GM12878 (cell line): Measurements from ENCODE around the gene LIN52. TPM values are rescaled to one million over a fixed set of nuclear protein-coding genes. Genes with fewer than 3 reads are reported as not detected.

Source experiments
- ATAC-seq: fragments of 200-7000 bp; cut with Tn5 transposase; 3 replicates; pipeline ENCODE4 v1.9.1; 2020; ENCODE audit warnings: mild to moderate bottlenecking, moderate library complexity
- BruUV-seq: library from RNA; stranded (reverse); fragments of 400-500 nt; replicated peaks from 2 replicates; lab custom pipeline; 2021; lab: Mats Ljungman, UMichigan
- CTCF ChIA-PET: fragments of 300-600 bp; sonication (Branson Sonifier 250); formaldehyde crosslinking; extraction: SDS; loops from one replicate; lab custom pipeline; 2021; ENCODE audit warnings: inconsistent platforms; lab: Yijun Ruan, JAX
- POLR2A ChIA-PET: fragments of 350-600 bp; formaldehyde crosslinking; extraction: SDS; loops from one replicate; lab custom pipeline; 2021; ENCODE audit warnings: inconsistent platforms; lab: Charles Lee
- RAD21 ChIA-PET: fragments of 300-600 bp; sonication (Branson Sonifier 250); formaldehyde crosslinking; loops from one replicate; lab custom pipeline; 2023; ENCODE audit warnings: antibody characterized with exemption; ENCODE audit not compliant: unreplicated experiment; lab: Charles Lee
- SMC1A ChIA-PET: fragments of 300-600 bp; sonication (Branson Sonifier 250); formaldehyde crosslinking; loops from one replicate; lab custom pipeline; 2023; ENCODE audit not compliant: unreplicated experiment, uncharacterized antibody; lab: Charles Lee
- DNase-seq: peaks from one replicate; pipeline ENCODE4 v3.0.0-alpha.2; 2011; ENCODE audit warnings: low read depth, low spot score
- FAIRE-seq: peaks from 3 replicates; lab custom pipeline; 2011; peaks lifted over from hg19 to GRCh38; lab: Jason Lieb, UNC
- H2AFZ ChIP-seq: 2 replicates; pipeline ENCODE4 v1.6.0; 2011; ENCODE audit warnings: low read depth, low read length, control low read depth; ENCODE audit not compliant: control insufficient read depth
- H3K27ac ChIP-seq: 2 replicates; pipeline ENCODE4 v1.5.1; 2011; ENCODE audit warnings: control low read depth; ENCODE audit not compliant: control insufficient read depth, insufficient read depth
- H3K27me3 ChIP-seq, 2 experiments: replicated peaks in 1 of 2; 2 replicates each; pipeline versions ENCODE4 v1.6.0 to v1.6.1; 2011; ENCODE audit warnings: low read length in 1 of 2; ENCODE audit not compliant: control insufficient read depth in 2 of 2, insufficient read depth in 2 of 2
- H3K36me3 ChIP-seq, 2 experiments: 2 replicates each; pipeline ENCODE4 v1.5.1; 2011; ENCODE audit warnings: low read length in 1 of 2; ENCODE audit not compliant: control insufficient read depth in 2 of 2, insufficient read depth in 2 of 2
- H3K4me1 ChIP-seq: 2 replicates; pipeline ENCODE4 v1.6.1; 2011; ENCODE audit warnings: mild to moderate bottlenecking, low read length, moderate library complexity, mixed read lengths; ENCODE audit not compliant: control insufficient read depth, insufficient read depth
- H3K4me2 ChIP-seq: 2 replicates; pipeline ENCODE4 v1.6.0; 2011; ENCODE audit warnings: control low read depth; ENCODE audit not compliant: control insufficient read depth, insufficient read depth
- H3K4me3 ChIP-seq: fragments of 200-600 bp; sonication (generic); 2 replicates; pipeline ENCODE4 v1.5.1; 2016
- H3K79me2 ChIP-seq: 2 replicates; pipeline ENCODE4 v1.6.0; 2011; ENCODE audit warnings: low read length; ENCODE audit not compliant: control insufficient read depth, insufficient read depth
- H3K9ac ChIP-seq: 2 replicates; pipeline ENCODE4 v1.8.0; 2011; ENCODE audit warnings: low read length, control low read depth, mixed read lengths; ENCODE audit not compliant: control insufficient read depth, insufficient read depth
- H3K9me3 ChIP-seq: replicated peaks from 3 replicates; pipeline ENCODE4 v1.5.1; 2011; ENCODE audit warnings: mild to moderate bottlenecking, low read length; ENCODE audit not compliant: control insufficient read depth, insufficient read depth
- H4K20me1 ChIP-seq: 2 replicates; pipeline ENCODE4 v1.6.0; 2011; ENCODE audit not compliant: control insufficient read depth, insufficient read depth
- CHD4 ChIP-seq: fragments of 200-600 bp; sonication (generic); IDR thresholded peaks from 2 replicates; pipeline ENCODE4 v1.6.1; 2016; ENCODE audit warnings: mild to moderate bottlenecking
- CTCF ChIP-seq, 3 experiments: IDR thresholded peaks in 2 of 3; conservative IDR thresholded peaks in 1 of 3; 2 replicates each; pipeline ENCODE4 v1.5.1; 2011; ENCODE audit warnings: low read depth in 3 of 3, low read length in 3 of 3, mild to moderate bottlenecking in 3 of 3, control low read depth in 2 of 3, moderate library complexity in 2 of 3, inconsistent platforms in 1 of 3, mixed read lengths in 1 of 3; ENCODE audit not compliant: control insufficient read depth in 2 of 3, insufficient read depth in 1 of 3; ENCODE audit errors: extremely low read depth in 1 of 3
- E2F4 ChIP-seq: IDR thresholded peaks from 2 replicates; pipeline ENCODE4 v1.6.1; 2012; ENCODE audit warnings: low read depth, low read length, improper control_type of control experiment
- FOXK2 ChIP-seq: fragments of 450-650 bp; IDR thresholded peaks from 2 replicates; pipeline ENCODE4 v1.6.1; 2017; ENCODE audit warnings: mild to moderate bottlenecking, moderate library complexity
- FOXM1 ChIP-seq: IDR thresholded peaks from 2 replicates; pipeline ENCODE4 v1.6.1; 2012; ENCODE audit warnings: low read depth, mild to moderate bottlenecking, inconsistent platforms, low read length, moderate library complexity
- IKZF1 ChIP-seq: fragments of 450-650 bp; conservative IDR thresholded peaks from 2 replicates; pipeline ENCODE4 v1.6.1; 2017; ENCODE audit warnings: antibody characterized with exemption, mild to moderate bottlenecking
- KAT2A ChIP-seq: conservative IDR thresholded peaks from 2 replicates; pipeline ENCODE4 v1.6.1; 2011; ENCODE audit warnings: low read depth, low read length; ENCODE audit not compliant: control insufficient read depth
- MYB ChIP-seq: fragments of 150-350 bp; IDR thresholded peaks from 2 replicates; pipeline ENCODE4 v1.6.1; 2014; ENCODE audit warnings: mild to moderate bottlenecking, low read depth, low read length, borderline replicate concordance
- NFXL1 ChIP-seq: fragments of 450-650 bp; IDR thresholded peaks from 2 replicates; pipeline ENCODE4 v1.6.1; 2017; ENCODE audit warnings: antibody characterized with exemption, mild to moderate bottlenecking, borderline replicate concordance
- POLR2A ChIP-seq: IDR thresholded peaks from 2 replicates; pipeline ENCODE4 v1.6.1; 2011; ENCODE audit warnings: low read depth, mild to moderate bottlenecking, low read length
- RBBP5 ChIP-seq: fragments of 200-600 bp; sonication (generic); conservative IDR thresholded peaks from 2 replicates; pipeline ENCODE4 v1.6.1; 2016
- SIN3A ChIP-seq: IDR thresholded peaks from 2 replicates; pipeline ENCODE4 v1.6.1; 2012; ENCODE audit warnings: low read depth, low read length, improper control_type of control experiment
- SPI1 ChIP-seq: IDR thresholded peaks from 2 replicates; pipeline ENCODE4 v1.6.1; 2011; ENCODE audit warnings: low read depth, mild to moderate bottlenecking, low read length, moderate library complexity, borderline replicate concordance; ENCODE audit not compliant: insufficient read depth
- SREBF1 ChIP-seq: IDR thresholded peaks from 2 replicates; pipeline ENCODE4 v1.6.1; 2012; ENCODE audit warnings: mild to moderate bottlenecking, low read length
- STAT3 ChIP-seq: IDR thresholded peaks from 2 replicates; pipeline ENCODE4 v1.6.1; 2011; ENCODE audit warnings: low read depth, low read length, improper control_type of control experiment
- SUPT20H ChIP-seq: IDR thresholded peaks from 2 replicates; pipeline ENCODE4 v1.6.1; 2011; ENCODE audit warnings: low read depth, mild to moderate bottlenecking, low read length, moderate library complexity, borderline replicate concordance; ENCODE audit not compliant: control insufficient read depth
- USF2 ChIP-seq: IDR thresholded peaks from 2 replicates; pipeline ENCODE4 v1.6.1; 2011; ENCODE audit warnings: low read depth, low read length, improper control_type of control experiment, borderline replicate concordance
- YBX1 ChIP-seq: fragments of 450-650 bp; IDR thresholded peaks from 2 replicates; pipeline ENCODE4 v1.6.1; 2016; ENCODE audit warnings: antibody characterized with exemption
- ZBTB11 ChIP-seq: fragments of 450-650 bp; formaldehyde crosslinking; IDR thresholded peaks from 2 replicates; pipeline ENCODE4 v1.5.0; 2022; ENCODE audit warnings: mild to moderate bottlenecking, missing genetic modification characterization
- ZNF622 ChIP-seq: fragments of 450-650 bp; IDR thresholded peaks from 2 replicates; pipeline ENCODE4 v1.6.1; 2017; ENCODE audit warnings: mild to moderate bottlenecking, inconsistent platforms
- WGBS: methylation state at CpG from one replicate; pipeline ENCODE4 v1.1.6; 2016; ENCODE audit warnings: low lambda C conversion rate; ENCODE audit not compliant: insufficient replicate concordance, insufficient coverage; ENCODE audit errors: missing lambda C conversion rate; 5-methylcytosine and 5-hydroxymethylcytosine counted together
- in situ Hi-C: fragments of 300-500 bp; cut with MboI; formaldehyde crosslinking; loops from 9 replicates; pipeline ENCODE4 v1.14.3; 2018; ENCODE audit warnings: mixed read lengths
- intact Hi-C: fragments of 100-400 bp; cut with micrococcal nuclease; formaldehyde crosslinking; loops from one replicate; pipeline ENCODE4 v1.14.2; 2022; ENCODE audit not compliant: unreplicated experiment
- polyA plus RNA-seq, 11 experiments: library from polyadenylated mRNA; depleted of rRNA in 4 of 11; unstranded in 6 of 11; stranded (reverse) in 5 of 11; fragments of >200 nt; fragmentation: Nextera tagmentation in 4 of 11; fragmentation: Illumina TruSeq in 1 of 11; extraction: Ambion mirVana in 4 of 11; extraction: Trizol in 1 of 11; gene quantifications; 1 replicate in 1 of 11; 2 replicates in 10 of 11; pipeline versions ENCODE4 v1.2.1 to v1.2.3, GENCODE V29; 2011 to 2016; ENCODE audit warnings: inconsistent platforms in 2 of 11, missing spikeins in 2 of 11, low read depth in 1 of 11
- total RNA-seq, 4 experiments: library from RNA; depleted of rRNA in 3 of 4; stranded (reverse); fragments of >200 nt in 3 of 4; fragmentation: Illumina TruSeq in 1 of 4; extraction: Trizol in 1 of 4; gene quantifications; 2 replicates each; pipeline versions ENCODE4 v1.2.1 to v1.2.3, GENCODE V29; 2013 to 2021

LIN52 gene
- total and polyA plus RNA-seq, 10 of the 15 experiments (the other 5 are each of a cell fraction or from before 2014, with no cell fraction given), result 13.3 to 30.9 (median 19.9) TPM

GRCh38 chr14:74134484-74134883, 49.7 kb downstream of the LIN52 start (continued):
- TF ChIP-seq FOXK2 (no peak), POLR2A (no peak), IKZF1 (no peak), SPI1 (no peak), SUPT20H (no peak), USF2 (no peak), E2F4 (no peak), KAT2A (no peak), NFXL1 (no peak)

GRCh38 chr14:74135426-74135825, 50.7 kb downstream of the LIN52 start:
- intact Hi-C loops (no loop called here), in situ Hi-C loops (no loop called here)
- ChIA-PET SMC1A (no interaction called here), RAD21 (no interaction called here), POLR2A (no interaction called here), CTCF (no interaction called here)
- H3K9me3 ChIP-seq, result no peaks in the 10 kb centered on the region
- no peak for ATAC-seq
- H3K79me2 ChIP-seq, result no peaks in the 10 kb centered on the region
- H2AFZ ChIP-seq, result no peak overlapping the region
- H3K36me3 ChIP-seq, result no peaks in the 10 kb centered on the region
- no peak overlapping the region for H3K27ac ChIP-seq
- no peak overlapping the region for H3K9ac ChIP-seq
- H3K4me2 ChIP-seq, result no peak overlapping the region
- no peak for FAIRE-seq
- no TSS peak for BruUV-seq
- no peak overlapping the region for H3K4me3 ChIP-seq
- H4K20me1 ChIP-seq, result no peaks in the 10 kb centered on the region
- no peak for DNase-seq
- H3K4me1 ChIP-seq, result peaks cover 12% of the 10 kb centered on the region
- no peaks in the 10 kb centered on the region for H3K27me3 ChIP-seq
- WGBS, result 94% methylated on average over 1 of the region's 1 CpG
- TF ChIP-seq YBX1, result no peak
- no peak for TF ChIP-seq FOXM1
- TF ChIP-seq MYB, result no peak
- TF ChIP-seq ZBTB11 (CRISPR knock-in tag), result no peak
- no peak for TF ChIP-seq SIN3A
- no peak for TF ChIP-seq CTCF (IDR thresholded peaks at IDR 0.05 in 2 of 3, conservative IDR thresholded peaks at IDR 0.05 in 1 of 3; ENCODE audit: control insufficient read depth in 2 of 3, extremely low read depth in 1 of 3, insufficient read depth in 1 of 3, low read depth in 3 of 3, low read length in 3 of 3)
- no peak for TF ChIP-seq SPI1
- no peak for TF ChIP-seq ZNF622
- TF ChIP-seq STAT3, result no peak
- TF ChIP-seq CHD4, result no peak
- no peak for TF ChIP-seq SREBF1
- no peak for TF ChIP-seq RBBP5
